ENCODE results near the gene MSL1. TPM values are rescaled to one million over a fixed set of nuclear protein-coding genes. Genes with fewer than 3 reads are reported as not detected.

The MSL1 gene, protein sequence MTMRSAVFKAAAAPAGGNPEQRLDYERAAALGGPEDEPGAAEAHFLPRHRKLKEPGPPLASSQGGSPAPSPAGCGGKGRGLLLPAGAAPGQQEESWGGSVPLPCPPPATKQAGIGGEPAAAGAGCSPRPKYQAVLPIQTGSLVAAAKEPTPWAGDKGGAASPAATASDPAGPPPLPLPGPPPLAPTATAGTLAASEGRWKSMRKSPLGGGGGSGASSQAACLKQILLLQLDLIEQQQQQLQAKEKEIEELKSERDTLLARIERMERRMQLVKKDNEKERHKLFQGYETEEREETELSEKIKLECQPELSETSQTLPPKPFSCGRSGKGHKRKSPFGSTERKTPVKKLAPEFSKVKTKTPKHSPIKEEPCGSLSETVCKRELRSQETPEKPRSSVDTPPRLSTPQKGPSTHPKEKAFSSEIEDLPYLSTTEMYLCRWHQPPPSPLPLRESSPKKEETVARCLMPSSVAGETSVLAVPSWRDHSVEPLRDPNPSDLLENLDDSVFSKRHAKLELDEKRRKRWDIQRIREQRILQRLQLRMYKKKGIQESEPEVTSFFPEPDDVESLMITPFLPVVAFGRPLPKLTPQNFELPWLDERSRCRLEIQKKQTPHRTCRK
- 130 TPM for polyA plus RNA-seq
- long read RNA-seq, donor 1, full-length matches to known transcripts = 11 of 11 reads
- long read RNA-seq, donor 1, partial matches to known transcripts = 0 of 11 reads
- long read RNA-seq, donor 1, other reads (novel, unspliced or antisense) = 0 of 11 reads
- long read RNA-seq, donor 2, full-length matches to known transcripts = 44 of 60 reads
- long read RNA-seq, donor 2, partial matches to known transcripts = 16 of 60 reads
- long read RNA-seq, donor 2, other reads (novel, unspliced or antisense) = 0 of 60 reads
- long read RNA-seq, donor 3 = 0 reads
- long read RNA-seq, donor 4, partial matches to known transcripts = 0 of 5 reads
- long read RNA-seq, donor 4, other reads (novel, unspliced or antisense) = 0 of 5 reads
- long read RNA-seq, donor 5, full-length matches to known transcripts = 20 of 20 reads
- long read RNA-seq, donor 5, partial matches to known transcripts = 0 of 20 reads
- long read RNA-seq, donor 5, other reads (novel, unspliced or antisense) = 0 of 20 reads
- long read RNA-seq, donor 6, full-length matches to known transcripts = 21 of 27 reads
- long read RNA-seq, donor 6, partial matches to known transcripts = 6 of 27 reads
- long read RNA-seq, donor 6, other reads (novel, unspliced or antisense) = 0 of 27 reads
- long read RNA-seq, donor 7, full-length matches to known transcripts = 19 of 19 reads
- long read RNA-seq, donor 7, partial matches to known transcripts = 0 of 19 reads
- long read RNA-seq, donor 7, other reads (novel, unspliced or antisense) = 0 of 19 reads
- long read RNA-seq, donor 8, full-length matches to known transcripts = 36 of 73 reads
- long read RNA-seq, donor 8, partial matches to known transcripts = 37 of 73 reads
- long read RNA-seq, donor 8, other reads (novel, unspliced or antisense) = 0 of 73 reads
- long read RNA-seq, donor 9, transcript MSL1-203 (3 exons, 2,081 nt) = major isoform, 15 of 32 reads
- long read RNA-seq, donor 9, partial matches to known transcripts = 16 of 32 reads
- long read RNA-seq, donor 9, other reads (novel, unspliced or antisense) = 0 of 32 reads
- long read RNA-seq, donor 10, full-length matches to known transcripts = 27 of 27 reads
- long read RNA-seq, donor 10, partial matches to known transcripts = 0 of 27 reads
- long read RNA-seq, donor 10, other reads (novel, unspliced or antisense) = 0 of 27 reads
- long read RNA-seq, donor 11, full-length matches to known transcripts = 14 of 32 reads
- long read RNA-seq, donor 11, partial matches to known transcripts = 18 of 32 reads
- long read RNA-seq, donor 11, other reads (novel, unspliced or antisense) = 0 of 32 reads

GRCh38 chr17:40121181-40122135 is at the start of gene MSL1:
MSL1 (plus strand) TSS chr17:40121971; CDS start chr17:40122613, 642 bp downstream.
- Histone ChIP-seq H3K4me1 (ENCODE audit: control insufficient read depth, insufficient read depth, low read length) (peaks cover 27% of the 10 kb centered on the region), H3K36me3 (ENCODE audit: control insufficient read depth, insufficient read depth, low read length) (peaks cover 8% of the 10 kb centered on the region), H3K9me3 (ENCODE audit: control insufficient read depth, low read depth, low read length) (no peaks in the 10 kb centered on the region), H3K27ac (ENCODE audit: low read length) (peak within 1 kb of the TSS; percentile 88), H3K4me3 (ENCODE audit: low read length) (peak within 1 kb of the TSS; percentile 94), H3K27me3 (ENCODE audit: control insufficient read depth, insufficient read depth, low read length) (no peaks in the 10 kb centered on the region)
- peak; percentile 76 to 91 for DNase-seq
- WGBS (ENCODE audit: insufficient coverage, low lambda C conversion rate) = 0% methylated on average over 3 of the region's 82 CpGs

DNA sequence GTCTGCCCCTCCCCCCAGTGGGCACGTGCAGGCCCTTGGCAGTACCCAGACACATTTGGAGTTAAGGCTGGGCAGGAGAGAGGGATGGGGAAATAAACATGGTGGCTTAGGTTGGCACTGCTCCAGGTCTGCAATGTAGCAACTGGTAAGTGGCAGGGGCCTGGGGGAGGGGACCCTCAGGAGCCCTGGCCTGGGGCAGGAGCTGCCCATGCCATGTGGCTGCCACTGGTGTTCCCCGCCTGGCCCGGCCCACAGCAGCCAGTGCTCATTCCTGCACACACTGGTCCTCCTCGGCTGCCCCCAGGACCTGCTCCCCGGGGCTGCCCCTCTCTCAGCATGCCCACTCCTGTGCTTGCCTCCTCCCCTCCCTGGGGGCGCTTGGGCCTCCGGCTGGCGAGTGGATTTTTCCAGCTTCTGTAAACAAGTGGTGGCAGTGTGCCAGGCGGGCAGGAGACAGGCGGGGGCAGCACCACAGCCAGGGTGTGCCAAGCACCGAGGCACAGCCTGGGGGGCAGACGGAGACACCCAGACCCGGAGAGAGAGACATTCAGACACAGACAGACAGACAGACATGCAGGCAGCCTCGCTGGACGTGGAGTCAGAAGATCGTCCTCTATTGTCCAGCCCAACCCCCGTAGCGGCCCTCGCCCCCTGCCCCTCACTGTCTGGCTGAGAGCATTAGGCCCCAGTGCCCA is 49.6 kb upstream of the MSL1 start:
- Histone ChIP-seq H3K9me3 (ENCODE audit: control insufficient read depth, low read depth, low read length) (no peaks in the 10 kb centered on the region), H3K27ac (ENCODE audit: low read length) (peak overlapping the region; percentile 99), H3K4me3 (ENCODE audit: low read length) (peak overlapping the region; percentile 33), H3K36me3 (ENCODE audit: control insufficient read depth, insufficient read depth, low read length) (peaks cover 27% of the 10 kb centered on the region), H3K4me1 (ENCODE audit: control insufficient read depth, insufficient read depth, low read length) (peaks cover 83% of the 10 kb centered on the region), H3K27me3 (ENCODE audit: control insufficient read depth, insufficient read depth, low read length) (no peaks in the 10 kb centered on the region)
- WGBS (ENCODE audit: insufficient coverage, low lambda C conversion rate) = no CpG with 5 or more reads among the region's 19 CpGs
- DNase-seq = peak in 1 of 2 donors; percentile 80

- H3K27ac ChIP-seq (ENCODE audit: low read length) = peak overlapping the region; percentile 99
- DNase-seq = peak; percentile 95 to 98
- peaks cover 76% of the 10 kb centered on the region for H3K4me1 ChIP-seq (ENCODE audit: control insufficient read depth, insufficient read depth, low read length)
- no peaks in the 10 kb centered on the region for H3K9me3 ChIP-seq (ENCODE audit: control insufficient read depth, low read depth, low read length)
- peaks cover 30% of the 10 kb centered on the region for H3K36me3 ChIP-seq (ENCODE audit: control insufficient read depth, insufficient read depth, low read length)
- peak overlapping the region; percentile 32 for H3K4me3 ChIP-seq (ENCODE audit: low read length)
- no CpG with 5 or more reads among the region's 8 CpGs for WGBS (ENCODE audit: insufficient coverage, low lambda C conversion rate)
- no peaks in the 10 kb centered on the region for H3K27me3 ChIP-seq (ENCODE audit: control insufficient read depth, insufficient read depth, low read length)
Measured at GRCh38 chr17:40072735-40073346, 48.9 kb upstream of the MSL1 start.

GRCh38 chr17:40073454-40074174 is 48.2 kb upstream of the MSL1 start:
- H3K27me3 ChIP-seq (ENCODE audit: control insufficient read depth, insufficient read depth, low read length) = no peaks in the 10 kb centered on the region
- no peak overlapping the region for H3K4me3 ChIP-seq (ENCODE audit: low read length)
- H3K4me1 ChIP-seq (ENCODE audit: control insufficient read depth, insufficient read depth, low read length) = peaks cover 69% of the 10 kb centered on the region
- WGBS (ENCODE audit: insufficient coverage, low lambda C conversion rate) = 20% methylated on average over 1 of the region's 7 CpGs
- peak in 1 of 2 donors; percentile 42 for DNase-seq
- H3K9me3 ChIP-seq (ENCODE audit: control insufficient read depth, low read depth, low read length) = no peaks in the 10 kb centered on the region
- H3K27ac ChIP-seq (ENCODE audit: low read length) = peak overlapping the region; percentile 99
- peaks cover 33% of the 10 kb centered on the region for H3K36me3 ChIP-seq (ENCODE audit: control insufficient read depth, insufficient read depth, low read length)

DNA sequence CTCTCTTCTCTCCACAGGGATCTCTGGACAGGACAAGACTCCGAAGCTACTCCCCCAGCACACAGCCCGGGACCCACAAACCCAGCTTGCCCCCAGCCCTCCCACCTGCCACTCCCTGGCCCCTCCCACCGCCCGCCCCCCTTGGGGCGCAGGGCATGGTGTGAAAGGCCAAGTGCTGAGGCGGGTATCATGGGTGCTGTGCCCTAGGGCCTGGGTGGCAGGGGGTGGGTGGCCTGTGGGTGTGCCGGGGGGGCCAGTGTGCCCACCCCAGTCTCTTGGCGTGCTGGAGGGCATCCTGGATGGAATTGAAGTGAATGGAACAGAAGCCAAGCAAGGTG is 47.6 kb upstream of the MSL1 start:
- Histone ChIP-seq H3K27ac (ENCODE audit: low read length) (peak overlapping the region; percentile 99), H3K4me3 (ENCODE audit: low read length) (no peak overlapping the region), H3K4me1 (ENCODE audit: control insufficient read depth, insufficient read depth, low read length) (peaks cover 65% of the 10 kb centered on the region), H3K9me3 (ENCODE audit: control insufficient read depth, low read depth, low read length) (no peaks in the 10 kb centered on the region), H3K36me3 (ENCODE audit: control insufficient read depth, insufficient read depth, low read length) (peaks cover 36% of the 10 kb centered on the region), H3K27me3 (ENCODE audit: control insufficient read depth, insufficient read depth, low read length) (no peaks in the 10 kb centered on the region)
- no CpG with 5 or more reads among the region's 8 CpGs for WGBS (ENCODE audit: insufficient coverage, low lambda C conversion rate)
- no peak for DNase-seq

- Histone ChIP-seq H3K9me3 (ENCODE audit: control insufficient read depth, low read depth, low read length) (no peaks in the 10 kb centered on the region), H3K36me3 (ENCODE audit: control insufficient read depth, insufficient read depth, low read length) (peaks cover 42% of the 10 kb centered on the region), H3K27me3 (ENCODE audit: control insufficient read depth, insufficient read depth, low read length) (no peaks in the 10 kb centered on the region), H3K27ac (ENCODE audit: low read length) (peak overlapping the region; percentile 99), H3K4me1 (ENCODE audit: control insufficient read depth, insufficient read depth, low read length) (peaks cover 58% of the 10 kb centered on the region), H3K4me3 (ENCODE audit: low read length) (no peak overlapping the region)
- DNase-seq = no peak
- WGBS (ENCODE audit: insufficient coverage, low lambda C conversion rate) = no CpG with 5 or more reads among the region's 6 CpGs
Measured at GRCh38 chr17:40074871-40075200, 46.9 kb upstream of the MSL1 start.

DNA sequence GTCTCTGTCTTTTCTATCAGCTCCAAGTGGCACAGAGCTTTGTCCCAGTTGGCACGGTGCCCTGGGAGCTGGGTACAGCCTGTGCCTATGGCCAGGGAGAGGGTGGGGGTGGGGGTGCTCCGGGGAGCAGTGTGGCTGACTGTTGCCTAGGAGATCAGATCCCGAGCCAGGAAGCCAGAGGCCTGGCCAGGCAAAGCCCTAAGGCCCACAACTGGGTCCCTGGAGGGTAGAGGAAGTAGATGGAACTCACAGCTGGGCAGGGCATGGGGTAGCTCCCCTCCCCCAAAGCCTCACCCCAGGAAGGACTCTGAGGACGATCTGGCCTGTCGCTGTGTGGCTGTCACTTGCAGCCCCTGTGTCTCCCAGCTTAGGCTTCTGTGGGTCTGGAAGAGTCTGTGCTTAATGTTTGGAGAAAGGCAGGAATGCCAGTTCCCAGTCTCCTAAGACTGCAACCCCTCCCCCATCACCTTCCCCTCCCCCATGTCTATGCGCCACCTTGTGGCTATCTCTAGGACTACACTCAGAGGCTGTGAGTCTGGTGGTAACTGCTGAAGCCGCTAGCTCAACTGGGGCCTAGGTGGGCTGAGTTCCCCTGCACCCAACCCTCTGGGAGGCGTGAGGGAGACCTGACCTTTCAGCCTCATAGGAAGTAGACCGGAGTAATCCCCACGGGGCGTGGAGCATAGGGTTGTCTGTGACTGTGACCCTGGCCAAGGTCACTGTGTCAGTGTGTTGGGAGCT is 46.4 kb upstream of the MSL1 start:
- H3K27ac ChIP-seq (ENCODE audit: low read length) = peak overlapping the region; percentile 99
- H3K27me3 ChIP-seq (ENCODE audit: control insufficient read depth, insufficient read depth, low read length) = no peaks in the 10 kb centered on the region
- peaks cover 53% of the 10 kb centered on the region for H3K4me1 ChIP-seq (ENCODE audit: control insufficient read depth, insufficient read depth, low read length)
- H3K4me3 ChIP-seq (ENCODE audit: low read length) = no peak overlapping the region
- WGBS (ENCODE audit: insufficient coverage, low lambda C conversion rate) = no CpG with 5 or more reads among the region's 11 CpGs
- DNase-seq = peak in 1 of 2 donors; percentile 81
- H3K9me3 ChIP-seq (ENCODE audit: control insufficient read depth, low read depth, low read length) = no peaks in the 10 kb centered on the region
- peaks cover 46% of the 10 kb centered on the region for H3K36me3 ChIP-seq (ENCODE audit: control insufficient read depth, insufficient read depth, low read length)

Data from large intestine (tissue), 12 donors.